ENCODE results near the gene GCH1.
"Not testable (repeated sequence)": the region's sequence is repeated elsewhere in the genome, so short reads cannot be mapped to it uniquely, and the experiment has no call there.

Gene GCH1

DNA sequence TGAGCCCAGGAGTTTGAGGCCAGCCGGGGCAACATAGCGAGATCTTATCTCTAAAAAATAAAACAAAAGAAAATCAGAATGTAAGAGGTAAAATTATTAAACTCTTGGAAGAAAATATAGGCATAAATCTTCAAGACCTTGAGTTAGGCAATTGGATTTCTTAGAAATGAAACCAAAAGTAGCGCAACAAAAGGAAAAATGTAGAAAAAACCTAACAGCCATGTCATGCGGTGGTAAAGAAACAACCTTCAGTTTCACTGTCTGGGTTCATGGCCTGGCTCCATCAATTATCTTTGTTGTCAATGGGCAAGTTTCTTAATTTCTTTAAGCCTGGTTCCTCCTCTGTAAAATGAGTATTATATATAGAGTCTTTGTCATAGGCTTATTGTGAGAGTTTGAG, 5.6 kb upstream of the GCH1 start:
- no peak for DNase-seq (ENCODE audit: low spot score)

DNA sequence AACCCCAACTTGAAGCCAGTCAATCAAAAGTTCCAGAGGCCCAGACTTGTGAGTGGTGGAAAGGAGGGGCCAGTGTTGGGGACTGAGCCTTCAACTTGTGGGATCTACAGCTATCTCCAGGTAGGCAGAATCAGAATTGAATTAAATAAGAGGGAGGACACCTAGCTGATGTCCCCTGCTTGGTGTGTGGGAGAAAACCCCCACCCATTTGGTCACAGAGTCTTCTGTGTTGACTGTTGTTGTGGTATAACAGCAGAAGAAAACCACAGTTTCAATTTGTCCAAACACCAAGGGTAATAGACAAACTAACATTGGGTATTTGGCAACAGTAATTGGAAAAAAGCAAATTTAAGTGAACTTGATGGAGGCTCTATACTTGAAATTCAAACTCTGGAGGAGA, 3.4 kb upstream of the GCH1 start:
- no peak for DNase-seq (ENCODE audit: low spot score)

DNA sequence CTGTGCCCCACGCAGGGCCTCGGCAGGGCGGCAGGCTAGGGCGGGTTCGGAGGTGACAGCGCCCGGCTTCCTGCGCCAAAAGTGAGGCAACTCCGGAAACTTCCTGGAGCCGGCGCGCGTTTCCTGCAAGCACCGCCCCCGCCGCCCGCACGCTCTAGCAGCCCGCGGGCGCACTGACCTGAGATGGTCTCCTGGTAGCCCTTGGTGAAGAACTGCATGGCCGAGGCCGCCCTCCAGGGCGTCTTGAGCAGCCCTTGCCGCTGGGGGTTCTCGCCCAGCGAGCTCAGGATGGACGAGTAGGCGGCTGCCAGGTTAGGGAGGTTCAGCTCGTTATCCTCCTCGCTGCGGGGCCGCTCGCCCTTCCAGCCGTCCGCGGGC, 494 bp downstream of the GCH1 start:
- DNase-seq (ENCODE audit: low spot score), result no peak

DNA sequence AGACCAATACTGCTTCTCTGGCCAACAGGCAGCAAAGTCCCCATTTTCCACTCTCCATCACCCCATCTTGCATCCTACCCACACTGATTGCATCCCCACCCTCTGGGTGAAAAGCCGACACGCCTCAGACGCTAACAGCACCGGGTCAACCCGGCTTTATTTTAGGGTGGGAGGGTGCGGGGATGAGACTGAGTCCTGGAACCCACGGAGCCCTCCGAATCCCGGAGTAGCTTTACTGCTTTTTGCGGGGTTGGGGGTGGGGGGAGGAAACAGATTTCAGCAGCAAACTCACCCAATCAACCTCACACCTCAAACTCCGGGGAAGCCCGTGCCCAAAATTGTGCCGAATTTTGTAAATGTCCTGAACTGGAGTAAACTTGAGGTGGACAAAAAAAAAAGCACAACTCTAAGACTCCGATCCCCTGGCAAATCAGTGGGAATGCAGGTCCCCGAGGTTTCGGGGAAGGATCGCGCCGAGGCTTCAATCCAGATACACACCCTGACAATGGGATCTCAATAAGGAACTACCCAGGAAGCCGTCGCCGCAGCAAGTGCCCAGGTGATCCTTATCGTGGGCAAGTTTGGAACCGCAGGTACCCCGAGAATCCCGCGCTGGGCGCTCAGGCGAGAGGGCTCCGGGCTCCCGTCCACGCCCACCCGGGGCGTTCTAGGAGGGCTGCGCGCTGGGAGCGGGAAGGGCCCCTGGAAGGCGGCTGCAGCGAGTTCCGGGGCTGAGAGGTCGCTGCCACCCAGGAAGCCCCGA, 1.1 kb downstream of the GCH1 start:
- DNase-seq (ENCODE audit: low spot score), result no peak

DNA sequence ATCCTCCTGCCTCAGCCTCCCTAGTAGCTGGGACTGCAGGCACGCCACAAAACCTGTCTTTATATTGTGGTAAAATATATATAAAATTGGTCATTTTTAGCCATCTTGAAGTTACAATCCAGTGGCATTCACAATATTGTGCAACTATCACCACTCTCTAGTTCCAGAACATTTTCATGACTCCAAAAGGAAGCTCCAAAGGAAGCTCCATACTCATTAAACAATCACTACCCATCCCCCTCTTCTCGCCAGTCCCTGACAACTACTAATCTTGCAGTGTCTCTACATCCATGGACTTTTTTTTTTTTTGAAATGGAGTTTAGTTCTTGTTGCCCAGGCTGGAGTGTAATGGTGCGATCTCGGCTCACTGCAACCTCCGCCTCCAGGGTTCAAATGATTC, 3.1 kb downstream of the GCH1 start:
- DNase-seq (ENCODE audit: low spot score), result no peak

DNA sequence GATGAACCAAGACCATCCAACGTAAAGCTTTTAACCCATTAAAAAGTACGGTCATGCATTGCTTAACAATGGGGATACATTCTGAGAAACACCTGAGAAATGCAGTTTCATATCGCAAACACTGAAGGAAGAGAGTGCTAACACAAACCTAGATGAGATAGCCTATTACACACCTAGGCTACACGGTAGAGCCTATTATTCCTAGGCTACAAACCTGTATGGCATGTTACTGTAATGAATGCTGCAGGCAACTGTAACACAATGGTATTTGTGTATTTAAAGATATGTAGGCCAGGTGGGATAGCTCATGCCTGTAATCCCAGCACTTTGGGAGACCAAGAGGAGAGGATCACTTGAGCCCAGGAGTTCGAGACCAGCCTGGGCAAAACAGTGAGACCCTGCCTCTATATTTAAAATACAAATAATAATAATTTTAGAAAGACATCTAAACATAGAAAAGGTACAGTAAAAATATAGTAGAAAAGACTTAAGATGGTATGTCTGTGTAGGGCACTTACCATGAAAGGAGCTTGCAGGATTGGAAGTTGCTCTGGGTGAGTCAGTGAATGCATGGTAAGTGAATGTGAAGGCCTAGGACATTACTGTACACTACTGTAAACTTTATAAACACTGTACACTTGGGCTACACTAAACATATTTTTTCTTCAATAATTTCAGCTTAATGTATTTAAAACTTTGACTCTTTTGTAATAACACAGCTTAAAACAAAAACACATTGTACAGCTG, 4.6 kb downstream of the GCH1 start:
- DNase-seq (ENCODE audit: low spot score), result not testable (repeated sequence)

DNA sequence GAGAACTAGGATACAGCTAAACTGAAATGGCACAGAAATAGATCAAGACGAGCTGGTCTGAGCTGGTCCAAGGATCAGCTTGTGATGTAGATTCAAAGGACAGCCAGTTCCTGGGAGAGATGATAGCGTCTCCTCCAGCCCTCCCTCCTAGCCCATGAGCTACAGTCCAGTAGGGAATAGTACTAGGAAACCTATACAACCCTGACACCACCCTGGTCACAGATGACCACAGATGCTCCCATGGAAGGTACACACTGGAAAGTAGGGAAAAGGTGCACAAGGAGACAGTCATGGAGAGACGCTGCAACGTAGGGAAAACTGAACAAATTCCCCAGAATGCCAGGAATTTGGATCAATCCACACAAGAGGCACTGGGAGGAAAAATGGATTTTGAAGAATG, 6.9 kb downstream of the GCH1 start:
- DNase-seq (ENCODE audit: low spot score), result no peak

DNA sequence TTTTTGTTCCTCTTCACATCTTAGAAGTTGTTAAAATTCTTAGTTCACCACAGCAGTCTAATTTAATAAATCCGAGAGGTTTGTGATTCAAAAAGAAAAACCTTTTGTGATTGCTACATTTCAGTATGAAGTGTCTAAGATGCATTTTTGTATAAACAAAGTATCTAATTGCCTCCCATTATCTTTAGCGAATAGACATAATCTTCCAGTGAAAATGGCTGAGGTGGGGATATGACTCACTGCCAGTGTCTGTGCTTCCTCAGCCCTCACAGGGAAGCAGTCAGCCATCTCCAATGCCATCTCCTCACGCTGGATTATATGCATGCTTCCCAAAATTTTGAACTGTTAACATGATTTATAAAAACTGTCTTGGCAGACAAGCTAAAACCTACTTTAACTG, 7.6 kb downstream of the GCH1 start:
- no peak for DNase-seq (ENCODE audit: low spot score)

DNA sequence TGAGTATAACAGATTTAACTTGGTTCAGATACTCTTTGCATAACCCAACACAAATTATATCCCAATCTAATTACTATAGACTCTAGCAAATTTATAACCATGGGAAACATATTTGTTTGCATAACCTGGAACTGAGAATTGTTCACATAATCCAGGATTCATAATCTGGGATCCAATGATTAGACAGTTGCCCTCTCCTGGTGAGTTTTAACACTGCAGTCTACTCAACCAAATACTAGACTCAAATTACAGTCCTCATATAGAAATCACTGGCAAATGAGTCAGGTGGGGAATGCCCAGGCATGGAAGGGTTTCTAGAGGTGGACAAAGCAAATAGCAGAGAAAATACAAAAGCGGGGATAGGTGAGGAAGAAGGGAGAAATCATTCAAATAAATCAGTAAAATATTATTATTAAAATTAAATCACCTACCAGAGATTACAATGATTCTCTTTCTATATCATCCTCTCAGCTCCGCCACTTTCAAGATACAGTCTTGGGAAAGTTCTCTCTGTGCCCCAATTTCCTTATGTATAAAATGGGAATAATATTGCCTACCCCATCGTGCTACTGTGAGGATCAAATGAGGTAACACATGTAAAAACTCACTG, 9.4 kb downstream of the GCH1 start:
- DNase-seq (ENCODE audit: low spot score), result peak; percentile 53

DNA sequence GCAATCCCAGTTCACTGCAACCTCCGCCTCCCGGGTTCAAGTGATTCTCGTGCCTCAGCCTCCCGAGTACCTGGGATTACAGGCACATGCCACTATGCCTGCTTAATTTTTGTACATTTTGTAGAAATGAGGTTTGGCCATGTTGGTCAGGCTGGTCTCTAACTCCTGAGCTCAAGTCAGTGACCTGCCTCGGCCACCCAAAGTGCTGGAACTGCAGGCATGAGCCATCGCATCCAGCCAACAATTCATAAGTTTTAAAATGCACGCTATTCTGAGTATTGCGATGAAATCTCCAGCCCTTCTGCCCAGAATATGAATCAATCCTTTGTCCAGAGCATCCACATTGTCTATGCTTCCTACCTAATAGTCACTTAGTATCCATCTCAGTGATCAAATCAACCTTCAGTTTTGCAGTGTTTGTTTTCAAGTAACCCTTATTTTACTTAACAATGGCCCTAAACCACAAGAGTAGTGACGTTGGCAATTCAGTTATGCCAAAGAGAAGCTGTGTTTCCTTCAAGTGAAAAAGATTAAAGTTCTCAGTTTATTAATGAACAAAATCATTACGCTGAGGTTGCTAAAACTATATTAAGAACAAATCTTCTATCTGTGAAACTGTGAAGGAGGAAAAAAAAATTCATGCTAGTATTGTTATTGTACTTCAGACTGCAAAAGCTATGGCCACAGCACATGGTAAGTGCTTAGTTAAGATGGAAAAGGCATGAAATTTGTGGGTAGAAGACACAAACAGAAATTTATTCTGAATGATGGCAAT, 11.0 kb downstream of the GCH1 start:
- DNase-seq (ENCODE audit: low spot score), result no peak

DNA sequence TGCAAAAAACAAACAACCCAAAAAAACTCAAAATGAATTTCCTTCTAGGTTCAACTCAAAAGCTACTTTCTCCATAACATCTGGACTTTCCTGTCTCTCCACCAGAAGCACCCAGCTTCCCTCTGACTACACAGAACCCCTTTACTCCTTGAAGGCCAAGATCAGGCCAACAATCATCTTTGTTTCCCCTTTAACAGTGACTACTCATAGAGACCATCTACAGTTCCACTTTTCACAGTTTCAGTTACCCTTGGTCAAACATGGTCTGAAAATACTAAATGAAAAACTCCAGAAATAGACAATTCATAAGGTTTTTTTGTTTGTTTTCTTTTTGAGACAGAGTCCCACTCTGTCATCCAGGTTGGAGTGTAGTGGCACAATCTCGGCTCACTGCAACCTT, 11.8 kb downstream of the GCH1 start:
- peak; percentile 43 for DNase-seq (ENCODE audit: low spot score)

DNA sequence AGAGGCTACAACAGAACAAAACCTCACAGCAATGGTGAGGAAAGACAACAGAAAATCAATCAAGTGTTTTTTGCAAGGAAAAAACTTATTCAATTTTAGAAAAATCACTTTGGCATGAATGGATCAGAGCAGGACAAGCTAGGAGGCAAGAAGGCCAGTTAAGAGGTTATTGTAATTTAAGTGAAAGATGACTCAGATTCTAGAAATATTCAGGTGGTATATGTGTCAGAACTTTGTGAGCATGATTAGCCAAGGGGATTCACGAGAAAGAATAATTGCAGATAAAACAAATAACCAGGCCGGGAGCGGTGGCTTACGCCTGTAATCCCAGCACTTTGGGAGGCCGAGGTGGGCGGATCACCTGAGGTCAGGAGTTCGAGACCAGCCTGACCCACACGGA, 12.7 kb downstream of the GCH1 start:
- no peak for DNase-seq (ENCODE audit: low spot score)

DNA sequence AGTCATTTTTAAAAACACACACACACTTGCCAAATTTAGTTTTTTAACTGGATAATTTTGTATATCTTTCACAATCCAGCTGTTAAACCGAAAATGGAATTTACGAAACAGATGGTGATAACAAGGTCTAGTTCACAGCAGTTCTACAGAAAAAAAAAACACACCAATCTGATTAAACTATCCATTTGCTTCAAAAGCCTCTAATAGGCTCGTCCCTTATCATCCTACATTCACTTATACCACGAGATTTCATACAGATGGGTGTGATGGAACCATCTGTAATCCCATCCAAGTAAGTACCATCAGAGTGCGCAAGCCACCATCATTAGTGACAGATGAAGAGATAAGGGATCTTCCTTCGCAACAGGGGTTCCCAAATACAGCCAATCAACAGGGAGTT, 20.1 kb downstream of the GCH1 start:
- no peak for DNase-seq (ENCODE audit: low spot score)

DNA sequence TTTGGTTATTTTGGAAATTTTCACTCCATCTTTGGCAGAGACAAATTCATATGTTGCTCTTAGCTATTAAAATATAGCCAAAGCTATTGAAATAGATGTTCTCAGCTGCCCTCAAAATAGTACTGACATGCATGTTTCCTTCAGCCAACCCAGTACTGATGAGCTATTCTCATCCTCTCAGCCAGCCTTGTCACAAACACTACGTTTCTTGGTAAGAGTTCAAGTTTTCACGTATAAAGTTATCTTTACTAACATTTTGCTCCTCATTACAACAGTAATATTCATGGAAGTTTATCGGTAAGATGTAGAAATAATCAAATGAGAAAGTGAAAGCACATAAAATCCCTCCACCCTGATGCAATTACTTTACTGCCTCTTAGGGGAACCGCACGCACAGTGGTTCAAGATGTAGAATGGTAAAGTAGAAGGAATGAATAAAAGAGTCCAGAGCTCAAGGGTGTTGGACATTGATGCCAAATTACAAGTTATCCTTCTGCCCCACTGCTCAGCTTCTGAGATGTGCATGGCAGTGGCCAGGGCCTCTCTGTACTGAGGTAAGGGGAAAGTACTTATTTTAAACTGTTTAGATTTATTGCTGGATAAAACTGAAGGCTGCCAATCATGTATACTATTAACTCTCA, 20.7 kb downstream of the GCH1 start:
- DNase-seq (ENCODE audit: low spot score), result peak; percentile 53

DNA sequence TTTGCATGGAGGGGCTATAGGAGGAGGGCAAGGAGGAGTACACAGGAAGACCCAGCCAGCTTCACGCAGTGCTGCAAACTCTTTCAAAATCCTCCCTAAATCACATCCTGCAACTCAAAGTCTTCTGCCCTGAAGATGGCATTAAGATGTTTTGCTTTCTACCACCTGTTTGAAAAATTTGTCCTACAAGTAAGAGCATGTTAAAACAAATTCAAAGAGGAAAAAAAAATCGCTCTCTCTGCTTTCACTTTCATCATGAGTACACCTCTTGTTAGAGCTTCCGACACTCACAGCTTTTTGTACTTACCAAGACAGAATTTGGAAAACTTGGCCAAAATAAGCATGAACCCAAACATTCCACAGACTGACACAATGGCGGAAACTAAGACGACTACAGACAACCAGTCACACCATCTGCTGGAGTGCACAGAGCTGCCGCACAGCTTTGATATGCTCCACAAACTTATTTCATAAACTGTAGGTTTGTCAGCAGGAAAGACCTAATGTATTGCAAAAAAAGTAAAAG, 21.3 kb downstream of the GCH1 start:
- peak; percentile 66 for DNase-seq (ENCODE audit: low spot score)

DNA sequence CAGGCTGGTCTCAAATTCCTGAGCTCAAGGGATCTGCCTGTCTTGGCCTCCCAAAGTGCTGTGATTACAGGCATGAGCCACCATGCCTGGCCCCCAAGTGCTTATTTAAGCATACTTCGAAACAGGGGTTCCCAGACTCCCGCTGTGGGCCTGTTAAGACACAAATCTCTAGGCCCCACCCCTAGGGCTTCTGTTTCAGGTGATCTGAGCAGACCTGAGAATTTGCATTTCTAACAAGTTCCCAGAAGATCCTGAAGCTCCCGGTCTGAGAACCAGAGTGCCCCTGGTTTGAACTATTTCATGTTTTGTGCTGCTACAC, 25.0 kb downstream of the GCH1 start:
- DNase-seq (ENCODE audit: low spot score), result no peak

DNA sequence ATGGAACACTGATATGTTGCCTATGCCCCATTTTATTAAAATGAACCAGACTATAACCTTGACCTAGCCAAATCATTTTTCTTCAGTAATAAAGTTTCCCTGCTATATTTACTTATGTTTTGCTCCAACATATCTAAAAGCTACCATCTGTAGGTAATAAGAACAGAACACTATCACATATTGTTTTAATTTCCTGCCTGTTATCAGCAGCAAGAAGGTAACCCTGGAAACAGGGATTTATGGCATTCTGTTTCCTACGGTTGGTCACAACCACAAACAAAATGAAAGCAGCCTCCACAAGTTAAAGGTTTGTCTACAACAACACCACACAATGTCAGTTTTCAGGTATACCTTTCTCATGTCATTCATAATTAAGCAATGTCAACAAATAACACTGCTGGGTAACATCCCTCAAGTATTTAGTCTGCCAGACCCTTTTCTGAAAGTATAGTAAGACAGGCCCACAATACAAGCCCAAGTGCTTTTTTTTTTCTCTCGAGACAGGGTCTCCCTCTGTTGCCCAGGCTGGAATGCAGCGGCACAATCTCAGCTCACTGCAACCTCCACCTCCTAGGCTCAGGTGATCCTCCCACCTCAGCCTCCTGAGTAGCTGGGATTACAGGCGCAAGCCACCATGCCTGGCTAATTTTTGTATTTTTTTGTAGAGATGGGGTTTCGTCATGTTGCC, 25.5 kb downstream of the GCH1 start:
- DNase-seq (ENCODE audit: low spot score), result no peak

DNA sequence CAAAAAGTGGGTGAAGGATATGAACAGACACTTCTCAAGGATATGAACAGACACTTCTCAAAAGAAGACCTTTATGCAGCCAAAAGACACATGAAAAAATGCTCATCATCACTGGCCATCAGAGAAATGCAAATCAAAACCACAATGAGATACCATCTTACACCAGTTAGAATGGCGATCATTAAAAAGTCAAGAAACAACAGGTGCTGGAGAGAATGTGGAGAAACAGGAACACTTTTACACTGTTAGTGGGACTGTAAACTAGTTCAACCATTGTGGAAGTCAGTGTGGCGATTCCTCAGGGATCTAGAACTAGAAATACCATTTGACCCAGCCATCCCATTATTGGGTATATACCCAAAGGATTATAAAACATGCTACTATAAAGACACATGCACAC, 27.0 kb downstream of the GCH1 start:
- DNase-seq (ENCODE audit: low spot score), result not testable (repeated sequence)

DNA sequence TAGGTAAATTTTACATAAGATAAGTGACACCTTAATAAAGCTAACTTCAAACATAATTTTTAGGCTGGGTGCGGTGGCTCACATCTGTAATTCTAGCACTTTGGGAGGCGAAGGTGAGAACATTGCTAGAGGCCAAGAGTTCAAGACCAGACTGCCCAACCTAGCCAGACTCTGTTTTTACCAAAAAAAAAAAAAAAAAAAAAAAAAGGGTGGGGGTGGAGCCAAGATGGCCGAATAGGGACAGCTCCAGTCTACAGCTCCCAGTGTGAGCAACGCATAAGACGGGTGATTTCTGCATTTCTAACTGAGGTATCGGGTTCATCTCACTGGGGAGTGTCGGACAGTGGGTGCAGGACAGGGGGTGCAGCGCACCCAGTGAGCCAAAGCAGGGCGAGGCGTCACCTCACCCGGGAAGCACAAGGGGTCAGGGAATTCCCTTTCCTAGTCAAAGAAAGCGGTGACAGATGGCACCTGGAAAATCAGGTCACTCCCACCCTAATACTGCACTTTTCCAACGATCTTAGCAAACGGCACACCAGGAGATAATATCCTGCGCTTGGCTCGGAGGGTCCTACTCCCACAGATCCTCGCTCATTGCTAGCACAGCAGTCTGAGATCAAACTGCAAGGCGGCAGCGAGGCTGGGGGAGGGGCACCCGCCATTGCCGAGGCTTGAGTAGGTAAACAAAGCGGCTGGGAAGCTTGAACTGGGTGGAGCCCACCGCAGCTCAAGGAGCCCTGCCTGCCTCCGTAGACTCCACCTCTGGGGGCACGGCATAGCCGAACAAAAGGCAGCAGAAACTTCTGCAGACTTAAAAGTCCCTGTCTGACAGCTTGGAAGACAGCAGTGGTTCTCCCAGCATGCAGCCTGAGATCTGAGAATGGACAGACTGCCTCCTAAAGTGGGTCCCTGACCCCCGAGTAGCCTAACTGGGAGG, 32.2 kb downstream of the GCH1 start:
- DNase-seq (ENCODE audit: low spot score), result not testable (repeated sequence)

DNA sequence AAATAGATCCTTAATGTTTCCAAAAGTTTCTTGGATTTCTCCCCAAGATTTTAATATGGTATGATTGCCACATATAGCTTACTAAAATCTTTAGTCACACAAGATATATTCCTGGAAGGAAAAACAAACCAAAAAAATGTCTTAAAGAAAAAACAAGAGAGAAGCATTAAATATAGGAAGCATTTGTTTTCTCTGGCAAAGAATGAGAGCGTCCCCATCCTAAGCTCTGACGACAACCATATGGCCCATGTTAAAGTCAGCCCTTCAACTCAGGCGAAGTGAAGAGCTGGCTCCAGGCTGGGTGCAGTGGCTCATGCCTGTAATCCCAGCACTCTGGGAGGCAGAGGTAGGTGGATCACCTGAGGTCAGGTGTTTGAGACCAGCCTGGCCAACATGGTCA, 35.6 kb downstream of the GCH1 start:
- DNase-seq (ENCODE audit: low spot score), result no peak
